WTC11 (cell line): Measurements from ENCODE around the gene MRPL14.

Source experiments
- ATF3 ChIP-seq: sonication (generic); formaldehyde crosslinking; conservative IDR thresholded peaks from 2 replicates; pipeline ENCODE4 v1.8.1; 2022; ENCODE audit warnings: mild to moderate bottlenecking, missing genetic modification reagents
- CTCF ChIP-seq: fragments of 200-600 bp; IDR thresholded peaks from 2 replicates; pipeline ENCODE4 v1.8.0; 2022; ENCODE audit warnings: antibody characterized with exemption
- USF2 ChIP-seq: sonication (generic); formaldehyde crosslinking; IDR thresholded peaks from 2 replicates; pipeline ENCODE4 v1.8.1; 2023; ENCODE audit warnings: mild to moderate bottlenecking, missing genetic modification reagents, moderate library complexity
- ZNF512 ChIP-seq: sonication (generic); formaldehyde crosslinking; IDR thresholded peaks from 2 replicates; pipeline ENCODE4 v1.8.1; 2022; ENCODE audit warnings: missing genetic modification reagents, borderline replicate concordance

GRCh38 chr6:44067173-44068139, 59.8 kb downstream of the MRPL14 start:
- TF ChIP-seq CTCF (no peak), USF2 (no peak), ATF3 (CRISPR knock-in tag) (no peak), ZNF512 (CRISPR knock-in tag) (no peak)
